ENCODE measurements around the gene GREB1. TPM values are rescaled to one million over a fixed set of nuclear protein-coding genes. Genes with fewer than 3 reads are reported as not detected.

Gene GREB1
- total RNA-seq, 1 experiment from 2014 or later, result 0.90 TPM

DNA sequence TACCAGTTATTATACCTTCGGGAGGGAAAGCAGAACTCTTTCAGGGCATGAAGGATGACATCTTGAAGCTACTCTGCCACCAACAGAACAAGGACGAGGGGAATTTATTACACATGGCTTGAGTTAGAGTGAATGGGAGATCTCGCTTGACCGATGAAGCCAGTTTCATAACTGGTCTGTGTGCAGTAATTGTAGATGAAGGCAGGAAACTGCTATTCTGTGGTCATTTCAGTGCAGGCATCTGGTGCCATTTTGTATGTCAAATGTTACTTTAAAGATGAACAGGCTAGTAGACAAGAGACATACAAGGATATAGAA is 20.5 kb downstream of the GREB1 start:
- no TSS peak for BruUV-seq (replicated peaks)
- intact Hi-C loops (cut with micrococcal nuclease; ENCODE audit: unreplicated experiment), result no loop called here
- CTCF ChIA-PET, result no interaction called here
- H3K9me3 Mint-ChIP-seq (ENCODE audit: low read depth, unreplicated experiment), result no peaks in the 10 kb centered on the region
- H3K27me3 Mint-ChIP-seq (ENCODE audit: unreplicated experiment), result peaks cover 88% of the 10 kb centered on the region
- H3K4me1 Mint-ChIP-seq (ENCODE audit: low read depth, unreplicated experiment), result peaks cover 9% of the 10 kb centered on the region
- H3K27ac Mint-ChIP-seq (ENCODE audit: unreplicated experiment), result no peak overlapping the region
- no peak for DNase-seq
- no peak overlapping the region for H3K4me3 Mint-ChIP-seq (ENCODE audit: low read depth, unreplicated experiment)
- no peaks in the 10 kb centered on the region for H3K36me3 Mint-ChIP-seq (ENCODE audit: insufficient read depth, unreplicated experiment)
- TF ChIP-seq, protein P1, sequence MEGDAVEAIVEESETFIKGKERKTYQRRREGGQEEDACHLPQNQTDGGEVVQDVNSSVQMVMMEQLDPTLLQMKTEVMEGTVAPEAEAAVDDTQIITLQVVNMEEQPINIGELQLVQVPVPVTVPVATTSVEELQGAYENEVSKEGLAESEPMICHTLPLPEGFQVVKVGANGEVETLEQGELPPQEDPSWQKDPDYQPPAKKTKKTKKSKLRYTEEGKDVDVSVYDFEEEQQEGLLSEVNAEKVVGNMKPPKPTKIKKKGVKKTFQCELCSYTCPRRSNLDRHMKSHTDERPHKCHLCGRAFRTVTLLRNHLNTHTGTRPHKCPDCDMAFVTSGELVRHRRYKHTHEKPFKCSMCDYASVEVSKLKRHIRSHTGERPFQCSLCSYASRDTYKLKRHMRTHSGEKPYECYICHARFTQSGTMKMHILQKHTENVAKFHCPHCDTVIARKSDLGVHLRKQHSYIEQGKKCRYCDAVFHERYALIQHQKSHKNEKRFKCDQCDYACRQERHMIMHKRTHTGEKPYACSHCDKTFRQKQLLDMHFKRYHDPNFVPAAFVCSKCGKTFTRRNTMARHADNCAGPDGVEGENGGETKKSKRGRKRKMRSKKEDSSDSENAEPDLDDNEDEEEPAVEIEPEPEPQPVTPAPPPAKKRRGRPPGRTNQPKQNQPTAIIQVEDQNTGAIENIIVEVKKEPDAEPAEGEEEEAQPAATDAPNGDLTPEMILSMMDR (IDR thresholded peaks at IDR 0.05; ENCODE audit: unreplicated experiment), result no peak

GRCh38 chr2:11556101-11556806 is 22.4 kb downstream of the GREB1 start:
- Mint-ChIP-seq H3K9me3 (ENCODE audit: low read depth, unreplicated experiment) (no peaks in the 10 kb centered on the region), H3K4me1 (ENCODE audit: low read depth, unreplicated experiment) (peaks cover 9% of the 10 kb centered on the region), H3K4me3 (ENCODE audit: low read depth, unreplicated experiment) (no peak overlapping the region), H3K36me3 (ENCODE audit: insufficient read depth, unreplicated experiment) (no peaks in the 10 kb centered on the region), H3K27me3 (ENCODE audit: unreplicated experiment) (peaks cover 80% of the 10 kb centered on the region), H3K27ac (ENCODE audit: unreplicated experiment) (no peak overlapping the region)
- BruUV-seq (replicated peaks), result no TSS peak
- DNase-seq, result no peak
- intact Hi-C loops (cut with micrococcal nuclease; ENCODE audit: unreplicated experiment), result no loop called here
- TF ChIP-seq, protein P1 (IDR thresholded peaks at IDR 0.05; ENCODE audit: unreplicated experiment), result no peak
- CTCF ChIA-PET, result no interaction called here

DNA sequence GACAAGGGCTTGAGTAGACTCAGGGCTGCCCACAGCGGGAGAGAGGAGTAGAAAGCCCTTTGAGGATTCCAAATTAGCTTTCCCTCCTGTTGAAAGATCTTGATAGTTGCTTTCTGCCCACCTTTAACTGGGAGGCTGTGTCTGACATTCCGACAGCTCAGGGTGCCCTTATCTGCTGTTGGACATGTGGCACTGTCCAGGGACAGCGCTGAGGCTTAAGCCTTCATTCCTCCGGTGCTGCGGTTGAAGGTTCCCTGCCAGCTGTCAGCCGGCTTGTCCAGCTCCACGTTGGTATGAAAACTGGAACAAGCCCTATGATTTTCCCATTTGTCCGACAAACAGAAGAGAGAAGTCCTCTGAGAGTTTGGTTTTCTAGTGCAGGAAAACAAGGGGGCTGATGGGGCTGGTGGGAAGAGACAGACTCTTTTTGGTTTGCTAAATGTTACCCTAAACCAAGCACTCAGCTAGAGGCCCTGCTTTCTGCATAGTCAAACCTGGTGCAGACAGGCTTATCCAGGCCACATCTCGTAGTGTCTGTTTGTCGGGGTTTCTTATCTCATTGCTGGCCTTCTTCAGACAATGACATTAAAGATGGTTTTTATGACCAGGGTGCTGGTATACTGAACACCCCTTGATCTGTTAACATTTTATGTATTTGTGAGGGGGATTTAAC is 24.5 kb downstream of the GREB1 start:
- Mint-ChIP-seq H3K27me3 (ENCODE audit: unreplicated experiment) (peaks cover 72% of the 10 kb centered on the region), H3K9me3 (ENCODE audit: low read depth, unreplicated experiment) (no peaks in the 10 kb centered on the region), H3K27ac (ENCODE audit: unreplicated experiment) (no peak overlapping the region), H3K4me1 (ENCODE audit: low read depth, unreplicated experiment) (peaks cover 16% of the 10 kb centered on the region), H3K36me3 (ENCODE audit: insufficient read depth, unreplicated experiment) (no peaks in the 10 kb centered on the region), H3K4me3 (ENCODE audit: low read depth, unreplicated experiment) (no peak overlapping the region)
- TF ChIP-seq, protein P1 (IDR thresholded peaks at IDR 0.05; ENCODE audit: unreplicated experiment), result no peak
- CTCF ChIA-PET, result interaction anchor here (0.6 kb wide), 1 partner anchor 12 kb away, joined by 4 read pairs; no protein-coding TSS in a partner anchor
- intact Hi-C loops (cut with micrococcal nuclease; ENCODE audit: unreplicated experiment), result no loop called here
- BruUV-seq (replicated peaks), result no TSS peak
- DNase-seq, result no peak

DNA sequence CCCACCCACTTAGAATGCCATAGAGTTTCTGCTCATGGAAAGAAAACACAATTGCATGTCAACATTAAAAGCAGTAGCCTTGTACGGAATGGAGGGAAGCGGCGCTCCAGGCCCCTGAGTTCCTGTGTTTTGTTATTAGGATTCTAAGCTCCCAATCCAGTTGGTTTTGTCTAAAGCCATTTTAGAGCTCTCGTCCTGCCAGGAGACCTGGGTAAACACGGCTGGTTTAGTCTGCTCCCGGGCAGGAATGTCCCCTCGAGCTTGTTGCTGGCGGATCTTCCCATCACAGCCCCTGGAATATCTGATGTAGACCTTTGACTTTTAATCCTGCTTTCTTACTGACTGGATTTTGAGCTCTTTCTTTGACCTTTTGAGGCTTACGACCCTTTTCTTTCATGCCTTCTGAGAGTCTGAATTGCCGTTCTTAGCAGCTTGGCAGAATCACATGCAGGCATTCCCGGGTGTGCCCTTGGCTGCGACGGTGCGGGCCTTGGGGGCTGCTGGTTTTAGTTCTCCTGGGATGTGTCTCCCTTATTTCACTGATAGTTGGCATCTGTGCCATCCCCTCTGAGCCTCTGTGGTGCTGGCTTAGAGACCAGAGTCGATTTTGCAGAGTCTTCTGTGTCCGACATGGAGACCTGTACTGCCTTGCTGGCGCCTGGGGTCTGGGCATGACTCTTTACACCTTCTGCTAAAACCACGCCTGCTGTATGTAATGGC is 25.4 kb downstream of the GREB1 start:
- no peak for DNase-seq
- H3K4me3 Mint-ChIP-seq (ENCODE audit: low read depth, unreplicated experiment), result no peak overlapping the region
- no peak overlapping the region for H3K27ac Mint-ChIP-seq (ENCODE audit: unreplicated experiment)
- peaks cover 10% of the 10 kb centered on the region for H3K4me1 Mint-ChIP-seq (ENCODE audit: low read depth, unreplicated experiment)
- CTCF ChIA-PET, result no interaction called here
- H3K27me3 Mint-ChIP-seq (ENCODE audit: unreplicated experiment), result peaks cover 63% of the 10 kb centered on the region
- TF ChIP-seq, protein P1 (IDR thresholded peaks at IDR 0.05; ENCODE audit: unreplicated experiment), result no peak
- no peaks in the 10 kb centered on the region for H3K36me3 Mint-ChIP-seq (ENCODE audit: insufficient read depth, unreplicated experiment)
- no TSS peak for BruUV-seq (replicated peaks)
- H3K9me3 Mint-ChIP-seq (ENCODE audit: low read depth, unreplicated experiment), result no peaks in the 10 kb centered on the region
- intact Hi-C loops (cut with micrococcal nuclease; ENCODE audit: unreplicated experiment), result no loop called here

Measured in Calu3 (cell line).